ENCODE data around the gene NLGN4Y. TPM values are rescaled to one million over a fixed set of nuclear protein-coding genes. Genes with fewer than 3 reads are reported as not detected.

The NLGN4Y gene
- total and polyA plus RNA-seq, 4 donors = 2.9 to 5.3 TPM; not detected in 2

DNA sequence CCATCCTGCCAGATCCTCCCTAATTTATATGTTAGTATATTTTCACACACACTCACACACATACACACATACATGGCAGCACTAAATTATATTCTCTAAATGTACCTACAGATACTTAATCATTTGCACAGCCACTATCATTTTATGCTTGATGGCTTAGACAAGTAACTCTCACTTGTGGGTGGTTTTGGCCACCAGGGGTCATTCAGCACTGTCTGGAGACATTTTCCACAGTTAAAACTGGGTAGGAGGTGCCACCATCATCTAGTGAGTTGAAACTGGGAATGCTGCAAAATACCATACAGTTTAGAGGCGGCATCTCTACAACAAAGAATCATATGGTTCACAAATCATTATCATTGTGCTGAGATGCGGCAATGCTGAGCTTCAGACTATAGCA lies 94.2 kb downstream of the NLGN4Y start:
- no peak for DNase-seq (ENCODE audit: low spot score)
- 98% methylated on average over 2 of the region's 2 CpGs for WGBS

DNA sequence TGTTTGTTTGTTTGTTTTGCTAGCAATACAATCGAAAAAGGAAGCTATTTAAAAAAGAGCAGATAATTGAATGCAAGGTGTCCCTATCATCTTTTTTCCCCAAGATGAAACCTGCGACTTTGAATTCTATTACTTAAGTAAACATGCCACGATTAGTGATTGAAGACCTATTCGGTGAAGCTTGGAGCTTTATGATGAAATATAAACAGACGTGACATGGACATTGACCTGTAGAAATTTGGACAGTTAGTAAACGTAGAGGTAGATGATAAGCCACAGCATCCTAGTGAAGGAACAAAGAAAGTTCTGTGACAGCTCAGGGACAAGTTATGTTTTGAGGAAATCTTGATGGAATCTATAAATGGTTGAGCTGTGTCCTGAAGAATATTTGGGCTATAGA lies 103.9 kb downstream of the NLGN4Y start:
- Histone ChIP-seq H3K9me3 (ENCODE audit: control insufficient read depth in 4 of 4, low read length in 3 of 4) (no peaks in the 10 kb centered on the region), H3K4me3 (ENCODE audit: low read depth in 1 of 3, low read length in 3 of 3) (no peak overlapping the region), H3K9ac (ENCODE audit: low read depth in 1 of 2, low read length in 2 of 2) (no peak overlapping the region), H3K27ac (ENCODE audit: low read depth in 1 of 2, low read length in 2 of 2) (no peak overlapping the region), H3K27me3 (ENCODE audit: control insufficient read depth in 4 of 4, insufficient read depth in 4 of 4, low read length in 3 of 4) (no peaks in the 10 kb centered on the region), H3K36me3 (ENCODE audit: control insufficient read depth in 4 of 4, insufficient read depth in 3 of 4, low read depth in 1 of 4, low read length in 3 of 4) (no peaks in the 10 kb centered on the region), H3K4me1 (ENCODE audit: control insufficient read depth in 4 of 4, insufficient read depth in 4 of 4, low read length in 3 of 4) (no peaks in the 10 kb centered on the region)
- WGBS = 49% methylated on average over 6 of the region's 6 CpGs
- DNase-seq (ENCODE audit: low spot score) = no peak
- no peak for TF ChIP-seq FOXA2 (IDR thresholded peaks at IDR 0.05)
- no peak for TF ChIP-seq FOXA1 (IDR thresholded peaks at IDR 0.05)
- TF ChIP-seq YY1 (IDR thresholded peaks at IDR 0.05) = no peak
- TF ChIP-seq EGR1 (IDR thresholded peaks at IDR 0.05; ENCODE audit: low read depth in 2 of 2) = no peak
- no peak for TF ChIP-seq SP1 (IDR thresholded peaks at IDR 0.05)
- TF ChIP-seq, protein P1, sequence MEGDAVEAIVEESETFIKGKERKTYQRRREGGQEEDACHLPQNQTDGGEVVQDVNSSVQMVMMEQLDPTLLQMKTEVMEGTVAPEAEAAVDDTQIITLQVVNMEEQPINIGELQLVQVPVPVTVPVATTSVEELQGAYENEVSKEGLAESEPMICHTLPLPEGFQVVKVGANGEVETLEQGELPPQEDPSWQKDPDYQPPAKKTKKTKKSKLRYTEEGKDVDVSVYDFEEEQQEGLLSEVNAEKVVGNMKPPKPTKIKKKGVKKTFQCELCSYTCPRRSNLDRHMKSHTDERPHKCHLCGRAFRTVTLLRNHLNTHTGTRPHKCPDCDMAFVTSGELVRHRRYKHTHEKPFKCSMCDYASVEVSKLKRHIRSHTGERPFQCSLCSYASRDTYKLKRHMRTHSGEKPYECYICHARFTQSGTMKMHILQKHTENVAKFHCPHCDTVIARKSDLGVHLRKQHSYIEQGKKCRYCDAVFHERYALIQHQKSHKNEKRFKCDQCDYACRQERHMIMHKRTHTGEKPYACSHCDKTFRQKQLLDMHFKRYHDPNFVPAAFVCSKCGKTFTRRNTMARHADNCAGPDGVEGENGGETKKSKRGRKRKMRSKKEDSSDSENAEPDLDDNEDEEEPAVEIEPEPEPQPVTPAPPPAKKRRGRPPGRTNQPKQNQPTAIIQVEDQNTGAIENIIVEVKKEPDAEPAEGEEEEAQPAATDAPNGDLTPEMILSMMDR (IDR thresholded peaks at IDR 0.05; ENCODE audit: low read depth, low read length, missing input control) = no peak
- TF ChIP-seq RXRA (IDR thresholded peaks at IDR 0.05) = no peak
- TF ChIP-seq, protein P2, sequence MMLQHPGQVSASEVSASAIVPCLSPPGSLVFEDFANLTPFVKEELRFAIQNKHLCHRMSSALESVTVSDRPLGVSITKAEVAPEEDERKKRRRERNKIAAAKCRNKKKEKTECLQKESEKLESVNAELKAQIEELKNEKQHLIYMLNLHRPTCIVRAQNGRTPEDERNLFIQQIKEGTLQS (IDR thresholded peaks at IDR 0.05) = no peak
- TF ChIP-seq TAF1 (conservative IDR thresholded peaks at IDR 0.05) = no peak
- TF ChIP-seq, protein P3, sequence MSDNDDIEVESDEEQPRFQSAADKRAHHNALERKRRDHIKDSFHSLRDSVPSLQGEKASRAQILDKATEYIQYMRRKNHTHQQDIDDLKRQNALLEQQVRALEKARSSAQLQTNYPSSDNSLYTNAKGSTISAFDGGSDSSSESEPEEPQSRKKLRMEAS (IDR thresholded peaks at IDR 0.05) = no peak
- TF ChIP-seq HNF4A (conservative IDR thresholded peaks at IDR 0.05) = no peak
- no peak for TF ChIP-seq HNF4G (IDR thresholded peaks at IDR 0.05)
- TF ChIP-seq, protein P4, sequence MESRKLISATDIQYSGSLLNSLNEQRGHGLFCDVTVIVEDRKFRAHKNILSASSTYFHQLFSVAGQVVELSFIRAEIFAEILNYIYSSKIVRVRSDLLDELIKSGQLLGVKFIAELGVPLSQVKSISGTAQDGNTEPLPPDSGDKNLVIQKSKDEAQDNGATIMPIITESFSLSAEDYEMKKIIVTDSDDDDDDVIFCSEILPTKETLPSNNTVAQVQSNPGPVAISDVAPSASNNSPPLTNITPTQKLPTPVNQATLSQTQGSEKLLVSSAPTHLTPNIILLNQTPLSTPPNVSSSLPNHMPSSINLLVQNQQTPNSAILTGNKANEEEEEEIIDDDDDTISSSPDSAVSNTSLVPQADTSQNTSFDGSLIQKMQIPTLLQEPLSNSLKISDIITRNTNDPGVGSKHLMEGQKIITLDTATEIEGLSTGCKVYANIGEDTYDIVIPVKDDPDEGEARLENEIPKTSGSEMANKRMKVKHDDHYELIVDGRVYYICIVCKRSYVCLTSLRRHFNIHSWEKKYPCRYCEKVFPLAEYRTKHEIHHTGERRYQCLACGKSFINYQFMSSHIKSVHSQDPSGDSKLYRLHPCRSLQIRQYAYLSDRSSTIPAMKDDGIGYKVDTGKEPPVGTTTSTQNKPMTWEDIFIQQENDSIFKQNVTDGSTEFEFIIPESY (IDR thresholded peaks at IDR 0.05) = no peak
- TF ChIP-seq GABPA (IDR thresholded peaks at IDR 0.05 in 1 of 2, conservative IDR thresholded peaks at IDR 0.05 in 1 of 2) = no peak
- no peak for TF ChIP-seq NR2F2 (IDR thresholded peaks at IDR 0.05)
- no peak for TF ChIP-seq JUND (IDR thresholded peaks at IDR 0.05)
- no peak for TF ChIP-seq RAD21 (IDR thresholded peaks at IDR 0.05)

More for the DNA sequence above, 94.2 kb downstream of the NLGN4Y start:
- H3K9ac ChIP-seq (ENCODE audit: low read depth in 1 of 2, low read length in 2 of 2) = no peak overlapping the region
- H3K4me3 ChIP-seq (ENCODE audit: low read depth in 1 of 3, low read length in 3 of 3) = no peak overlapping the region
- no peak overlapping the region for H3K27ac ChIP-seq (ENCODE audit: low read depth in 1 of 2, low read length in 2 of 2)
- H3K27me3 ChIP-seq (ENCODE audit: control insufficient read depth in 4 of 4, insufficient read depth in 4 of 4, low read length in 3 of 4) = no peaks in the 10 kb centered on the region
- no peak for TF ChIP-seq HNF4G (IDR thresholded peaks at IDR 0.05)
- no peak for TF ChIP-seq YY1 (IDR thresholded peaks at IDR 0.05)
- no peak for TF ChIP-seq RAD21 (IDR thresholded peaks at IDR 0.05)
- TF ChIP-seq FOXA2 (IDR thresholded peaks at IDR 0.05) = no peak
- no peak for TF ChIP-seq JUND (IDR thresholded peaks at IDR 0.05)
- TF ChIP-seq, protein P2 (IDR thresholded peaks at IDR 0.05) = no peak
- no peak for TF ChIP-seq FOXA1 (IDR thresholded peaks at IDR 0.05)
- H3K9me3 ChIP-seq (ENCODE audit: control insufficient read depth in 4 of 4, low read length in 3 of 4) = no peaks in the 10 kb centered on the region
- no peaks in the 10 kb centered on the region for H3K4me1 ChIP-seq (ENCODE audit: control insufficient read depth in 4 of 4, insufficient read depth in 4 of 4, low read length in 3 of 4)
- H3K36me3 ChIP-seq (ENCODE audit: control insufficient read depth in 4 of 4, insufficient read depth in 3 of 4, low read depth in 1 of 4, low read length in 3 of 4) = no peaks in the 10 kb centered on the region

Data from liver (tissue), 9 donors.